ENCODE results near the gene TANGO2. TPM values are rescaled to one million over a fixed set of nuclear protein-coding genes. Genes with fewer than 3 reads are reported as not detected.

TANGO2 gene
- total and polyA plus RNA-seq, 9 of the 15 experiments (the other 6 are each of a cell fraction or from before 2014, with no cell fraction given), result 15.5 to 94.9 (median 70.1) TPM

DNA sequence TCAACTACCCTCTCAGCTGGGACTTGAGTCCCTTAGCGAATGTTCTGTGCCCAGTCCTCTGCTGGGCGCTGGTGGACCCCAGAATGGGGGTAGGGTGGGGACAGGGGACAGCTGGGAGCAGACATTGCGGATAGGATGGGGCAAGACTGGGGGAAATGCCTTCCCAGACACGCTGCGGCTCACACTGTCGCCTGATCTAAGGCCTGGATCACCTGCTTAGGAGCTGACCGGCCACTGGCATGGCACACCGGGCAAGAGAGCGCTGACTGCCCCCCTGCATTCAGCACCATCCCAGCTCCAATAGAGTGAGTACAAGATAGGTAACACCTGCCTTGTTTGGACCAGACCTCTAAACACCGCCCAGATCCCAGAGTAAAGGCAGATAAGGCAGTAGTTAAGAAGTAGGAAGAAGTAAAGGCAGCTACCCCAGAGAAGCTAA is 5.7 kb upstream of the TANGO2 start (continued):
- TF ChIP-seq ZNF740 (CRISPR knock-in tag; IDR thresholded peaks at IDR 0.05), result no peak
- TF ChIP-seq ZNF740 (tag; IDR thresholded peaks at IDR 0.05), result 0 out of 4 replicates have a peak, but pooled peaks of 1 of the 2 experiments have one; percentile 20
- no peak for TF ChIP-seq CBX8 (IDR thresholded peaks at IDR 0.05; ENCODE audit: borderline replicate concordance, extremely low read depth, low read depth, low read length, poor library complexity, severe bottlenecking)
- no peak for TF ChIP-seq PTTG1 (tag; IDR thresholded peaks at IDR 0.05; ENCODE audit: low read depth)
- TF ChIP-seq ZNF282 (CRISPR knock-in tag; IDR thresholded peaks at IDR 0.05), result no peak
- TF ChIP-seq, protein P1, sequence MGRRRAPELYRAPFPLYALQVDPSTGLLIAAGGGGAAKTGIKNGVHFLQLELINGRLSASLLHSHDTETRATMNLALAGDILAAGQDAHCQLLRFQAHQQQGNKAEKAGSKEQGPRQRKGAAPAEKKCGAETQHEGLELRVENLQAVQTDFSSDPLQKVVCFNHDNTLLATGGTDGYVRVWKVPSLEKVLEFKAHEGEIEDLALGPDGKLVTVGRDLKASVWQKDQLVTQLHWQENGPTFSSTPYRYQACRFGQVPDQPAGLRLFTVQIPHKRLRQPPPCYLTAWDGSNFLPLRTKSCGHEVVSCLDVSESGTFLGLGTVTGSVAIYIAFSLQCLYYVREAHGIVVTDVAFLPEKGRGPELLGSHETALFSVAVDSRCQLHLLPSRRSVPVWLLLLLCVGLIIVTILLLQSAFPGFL (CRISPR knock-in tag; IDR thresholded peaks at IDR 0.05), result no peak
- TF ChIP-seq SMARCB1 (IDR thresholded peaks at IDR 0.05; ENCODE audit: insufficient read length, low read depth), result no peak
- TF ChIP-seq SAFB2 (IDR thresholded peaks at IDR 0.05; ENCODE audit: borderline replicate concordance, low read depth, low read length, severe bottlenecking), result no peak
- TF ChIP-seq NEUROD1 (IDR thresholded peaks at IDR 0.05; ENCODE audit: borderline replicate concordance, low read depth, low read length, partially characterized antibody), result no peak
- no peak for TF ChIP-seq FOXA1 (IDR thresholded peaks at IDR 0.05; ENCODE audit: borderline replicate concordance)
- TF ChIP-seq, protein P2, sequence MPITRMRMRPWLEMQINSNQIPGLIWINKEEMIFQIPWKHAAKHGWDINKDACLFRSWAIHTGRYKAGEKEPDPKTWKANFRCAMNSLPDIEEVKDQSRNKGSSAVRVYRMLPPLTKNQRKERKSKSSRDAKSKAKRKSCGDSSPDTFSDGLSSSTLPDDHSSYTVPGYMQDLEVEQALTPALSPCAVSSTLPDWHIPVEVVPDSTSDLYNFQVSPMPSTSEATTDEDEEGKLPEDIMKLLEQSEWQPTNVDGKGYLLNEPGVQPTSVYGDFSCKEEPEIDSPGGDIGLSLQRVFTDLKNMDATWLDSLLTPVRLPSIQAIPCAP (CRISPR knock-in tag; IDR thresholded peaks at IDR 0.05; ENCODE audit: borderline replicate concordance), result no peak
- TF ChIP-seq WHSC1 (IDR thresholded peaks at IDR 0.05; ENCODE audit: low read length), result peak; percentile 73
- no peak for TF ChIP-seq OTX1 (CRISPR knock-in tag; IDR thresholded peaks at IDR 0.05)
- TF ChIP-seq, protein P3, sequence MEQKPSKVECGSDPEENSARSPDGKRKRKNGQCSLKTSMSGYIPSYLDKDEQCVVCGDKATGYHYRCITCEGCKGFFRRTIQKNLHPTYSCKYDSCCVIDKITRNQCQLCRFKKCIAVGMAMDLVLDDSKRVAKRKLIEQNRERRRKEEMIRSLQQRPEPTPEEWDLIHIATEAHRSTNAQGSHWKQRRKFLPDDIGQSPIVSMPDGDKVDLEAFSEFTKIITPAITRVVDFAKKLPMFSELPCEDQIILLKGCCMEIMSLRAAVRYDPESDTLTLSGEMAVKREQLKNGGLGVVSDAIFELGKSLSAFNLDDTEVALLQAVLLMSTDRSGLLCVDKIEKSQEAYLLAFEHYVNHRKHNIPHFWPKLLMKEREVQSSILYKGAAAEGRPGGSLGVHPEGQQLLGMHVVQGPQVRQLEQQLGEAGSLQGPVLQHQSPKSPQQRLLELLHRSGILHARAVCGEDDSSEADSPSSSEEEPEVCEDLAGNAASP (IDR thresholded peaks at IDR 0.05), result no peak
- TF ChIP-seq BHLHE40 (IDR thresholded peaks at IDR 0.05; ENCODE audit: low read length), result no peak
- no peak for TF ChIP-seq RB1 (IDR thresholded peaks at IDR 0.05; ENCODE audit: low read depth)
- no peak for TF ChIP-seq DDX20 (tag; IDR thresholded peaks at IDR 0.05; ENCODE audit: low read depth)
- no peak for TF ChIP-seq ZNF24 (IDR thresholded peaks at IDR 0.05)
- no peak for TF ChIP-seq CGGBP1 (CRISPR knock-in tag; IDR thresholded peaks at IDR 0.05)
- TF ChIP-seq ZKSCAN1 (IDR thresholded peaks at IDR 0.05; ENCODE audit: low read depth, low read length), result no peak
- TF ChIP-seq KLF6 (CRISPR knock-in tag; IDR thresholded peaks at IDR 0.05; ENCODE audit: borderline replicate concordance), result no peak
- TF ChIP-seq LEF1 (IDR thresholded peaks at IDR 0.05), result no peak
- no peak for TF ChIP-seq THRAP3 (IDR thresholded peaks at IDR 0.05; ENCODE audit: borderline replicate concordance)
- TF ChIP-seq SMARCE1 (IDR thresholded peaks at IDR 0.05), result no peak
- TF ChIP-seq ZNF79 (CRISPR knock-in tag; IDR thresholded peaks at IDR 0.05; ENCODE audit: low read depth), result no peak
- TF ChIP-seq CHD1 (IDR thresholded peaks at IDR 0.05; ENCODE audit: low read length), result peak; percentile 34
- no peak for TF ChIP-seq GATA2 (CRISPR knock-in tag; IDR thresholded peaks at IDR 0.05)

All from K562 (cell line).